A549 treated with AZD9567 at 1 μM for 4 hours (cell line): Measurements from ENCODE around the gene CYP4A22. TPM values are rescaled to one million over a fixed set of nuclear protein-coding genes. Genes with fewer than 3 reads are reported as not detected.

ENCODE experiments used
- total RNA-seq: library from RNA; stranded (reverse); fragments of 200-300 nt; extraction: Qiagen RNA extraction; gene quantifications from 5 replicates; pipeline ENCODE4 v1.2.3, GENCODE V29; 2022; ENCODE audit not compliant: insufficient read depth

The CYP4A22 gene
- not detected in 5 replicates for total RNA-seq

GRCh38 chr1:47137198-47137597 lies at the start of gene CYP4A22:
CYP4A22 (plus strand) TSS chr1:47137441; CDS start chr1:47137486, 45 bp downstream.

GRCh38 chr1:47189844-47190508 lies 52.7 kb downstream of the CYP4A22 start, which contains the start of gene PDZK1IP1:
PDZK1IP1 (minus strand) TSS chr1:47190036; CDS start chr1:47189932, 104 bp downstream.

Other genes starting within 250 kb of the CYP4A22 start
- not detected in 5 replicates for gene CYP4A11, start 196.0 kb upstream of the CYP4A22 start, total RNA-seq
- gene CYP4X1, start 113.8 kb upstream of the CYP4A22 start, total RNA-seq: 0.08 TPM in 1 of 5 replicates, not detected in the others
- gene CYP4Z1, start 70.2 kb upstream of the CYP4A22 start, total RNA-seq: not detected in 5 replicates
- gene PDZK1IP1, start 52.6 kb downstream of the CYP4A22 start, total RNA-seq: 5.8 to 9.9 TPM (median 8.1 TPM) in 4 of 5 replicates, not detected in the other
- not detected in 5 replicates for gene TAL1, start 94.8 kb downstream of the CYP4A22 start, total RNA-seq
- gene STIL, start 176.7 kb downstream of the CYP4A22 start, total RNA-seq: 9.9 to 21.2 TPM (median 10.6 TPM) in 5 replicates
- gene CMPK1, start 196.3 kb downstream of the CYP4A22 start, total RNA-seq: 55.5 to 83.0 TPM (median 67.0 TPM) in 5 replicates